ENCODE data around the gene DCTPP1.
A peak's percentile ranks its signal among the peaks of the same experiment; 100 is the strongest.
"Not testable (repeated sequence)": the region's sequence is repeated elsewhere in the genome, so short reads cannot be mapped to it uniquely, and the experiment has no call there.

DCTPP1 gene

GRCh38 chr16:30429678-30430427, at the start of gene DCTPP1:
DCTPP1 (minus strand) TSS chr16:30430030; CDS start chr16:30429980, 50 bp downstream.
- DNase-seq: peak; percentile 95

GRCh38 chr16:30478766-30479478, 49.1 kb upstream of the DCTPP1 start:
- no peak for DNase-seq

DNA sequence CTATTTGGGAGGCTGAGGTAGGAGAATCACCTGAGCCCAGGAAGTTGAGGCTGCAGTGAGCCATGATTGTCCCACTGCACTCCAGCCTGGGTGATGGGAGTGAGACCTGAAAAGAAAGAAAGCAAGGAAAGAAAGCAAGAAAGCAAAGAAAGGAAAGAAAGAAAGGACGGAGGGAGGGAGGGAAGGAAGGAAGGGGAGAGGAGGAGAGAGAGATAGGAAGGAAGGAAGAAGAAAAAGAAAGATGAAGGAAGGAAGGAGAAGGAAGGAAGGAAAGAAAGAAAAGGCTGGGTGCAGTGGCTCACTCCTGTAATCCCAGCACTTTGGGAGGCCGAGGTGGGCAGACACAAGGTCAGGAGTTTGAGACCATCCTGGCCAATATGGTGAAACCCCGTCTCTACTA, 47.9 kb upstream of the DCTPP1 start:
- not testable (repeated sequence) for DNase-seq

DNA sequence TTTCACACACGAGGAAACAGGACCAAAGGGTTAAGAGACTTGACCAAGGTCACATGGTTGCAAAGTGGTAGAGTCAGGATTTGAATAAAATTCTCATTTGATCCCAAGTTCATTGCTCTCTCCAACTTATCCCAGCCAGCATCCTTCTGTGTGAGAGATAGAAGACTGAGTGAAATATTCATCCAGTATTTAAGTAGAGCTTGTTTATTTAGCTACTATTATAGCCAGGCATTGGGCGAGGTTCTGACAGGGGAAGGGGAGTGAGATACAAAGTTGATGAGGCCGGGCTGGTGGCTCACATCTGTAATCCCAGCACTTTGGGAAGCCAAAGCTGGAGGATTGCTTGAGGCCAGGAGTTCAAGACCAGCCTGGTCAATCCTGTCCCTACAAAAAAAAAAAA, 47.2 kb upstream of the DCTPP1 start:
- no peak for DNase-seq

GRCh38 chr16:30474684-30475083, 44.9 kb upstream of the DCTPP1 start:
- no peak for DNase-seq

DNA sequence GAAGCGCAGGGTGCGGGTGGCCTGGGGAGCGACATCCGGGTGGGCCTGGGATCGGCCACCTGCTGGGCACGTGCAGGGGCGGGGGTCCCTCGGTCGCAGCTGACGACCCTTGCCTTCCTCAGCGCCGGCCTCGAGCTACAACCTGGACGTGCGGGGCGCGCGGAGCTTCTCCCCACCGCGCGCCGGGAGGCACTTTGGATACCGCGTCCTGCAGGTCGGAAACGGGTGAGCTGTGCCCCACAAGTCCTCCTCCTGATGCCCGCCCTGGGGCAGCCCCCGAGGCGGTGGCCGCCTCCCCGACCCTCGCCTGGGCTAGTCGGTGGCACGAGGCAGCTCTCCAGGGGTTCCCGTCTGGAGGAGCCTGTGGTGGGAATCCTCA, 44.2 kb upstream of the DCTPP1 start:
- DNase-seq: no peak

DNA sequence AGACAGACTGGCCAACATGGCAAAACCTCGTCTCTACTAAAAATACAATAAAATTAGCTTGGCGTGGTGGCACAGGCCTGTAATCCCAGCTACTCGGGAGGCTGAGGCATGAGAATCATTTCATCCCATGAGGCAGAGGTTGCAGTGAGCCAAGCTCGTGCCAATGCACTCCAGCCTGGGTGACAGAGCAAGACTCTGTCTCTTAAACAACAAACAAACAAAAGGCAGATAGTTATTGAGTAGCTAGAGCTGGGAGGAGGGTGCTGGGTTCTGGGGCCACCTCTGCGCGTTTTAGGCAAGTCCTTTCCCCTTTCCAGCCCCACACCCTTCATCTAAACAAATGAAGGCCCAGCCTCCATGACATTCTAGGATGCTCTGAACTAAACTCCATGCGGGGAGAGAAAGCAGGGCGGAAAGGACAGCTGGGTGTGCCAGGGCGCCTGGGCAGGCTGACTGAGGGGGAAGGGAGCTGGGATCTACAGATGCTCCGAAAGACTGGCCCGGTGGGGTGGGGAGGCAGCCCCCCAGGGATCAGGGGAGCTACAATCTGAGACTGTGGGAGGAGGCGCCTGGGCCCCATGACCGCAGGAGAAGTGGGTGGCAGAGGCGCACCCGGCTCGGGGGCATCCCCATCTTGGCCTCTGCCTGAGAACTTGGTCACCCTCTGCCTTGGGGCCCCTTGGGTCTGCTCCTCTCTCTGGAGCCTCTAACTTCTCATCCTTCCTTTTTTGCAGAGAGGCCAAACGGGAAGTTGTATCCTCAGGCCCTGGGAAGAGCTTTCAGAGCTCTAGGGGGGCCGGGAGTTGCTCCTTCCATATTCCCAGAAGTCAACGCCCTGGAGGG, 43.6 kb upstream of the DCTPP1 start:
- DNase-seq: no peak

GRCh38 chr16:30472328-30472942, 42.6 kb upstream of the DCTPP1 start, which contains the start of gene ITGAL:
ITGAL (plus strand) TSS chr16:30472742; CDS start chr16:30472838, 96 bp downstream.
- DNase-seq: no peak

DNA sequence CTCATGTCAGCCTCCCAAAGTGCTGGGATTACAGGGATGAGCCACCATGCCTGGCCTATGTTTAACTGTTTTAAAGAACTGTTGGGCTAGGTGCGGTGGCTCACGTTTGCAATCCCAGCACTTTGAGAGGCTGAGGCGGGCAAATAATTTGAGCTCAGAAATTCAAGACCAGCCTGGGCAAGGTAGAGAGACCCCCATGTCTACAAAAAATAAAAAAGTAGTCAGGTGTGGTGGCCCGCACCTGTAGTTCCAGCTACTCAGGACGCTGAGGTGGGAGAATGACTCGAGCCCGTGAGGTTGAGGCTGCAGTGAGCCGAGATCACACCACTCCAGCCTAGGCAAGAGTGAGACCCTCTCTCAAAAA, 40.8 kb upstream of the DCTPP1 start:
- DNase-seq: no peak

DNA sequence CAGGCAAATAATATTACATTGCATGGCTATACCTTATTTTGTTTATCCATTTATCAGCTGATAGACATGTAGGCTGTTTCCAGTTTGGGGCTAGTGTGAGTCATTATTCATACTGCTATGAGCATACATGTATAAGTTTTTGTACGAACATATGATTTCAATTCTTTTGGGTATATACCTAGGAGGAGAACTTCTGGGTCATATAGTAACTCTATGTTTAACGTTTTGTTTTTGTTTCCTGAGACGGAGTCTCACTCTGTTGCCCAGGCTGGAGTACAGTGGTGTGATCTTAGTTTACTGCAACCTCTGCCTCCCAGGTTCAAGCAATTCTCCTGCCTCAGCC, 40.3 kb upstream of the DCTPP1 start:
- no peak for DNase-seq

DNA sequence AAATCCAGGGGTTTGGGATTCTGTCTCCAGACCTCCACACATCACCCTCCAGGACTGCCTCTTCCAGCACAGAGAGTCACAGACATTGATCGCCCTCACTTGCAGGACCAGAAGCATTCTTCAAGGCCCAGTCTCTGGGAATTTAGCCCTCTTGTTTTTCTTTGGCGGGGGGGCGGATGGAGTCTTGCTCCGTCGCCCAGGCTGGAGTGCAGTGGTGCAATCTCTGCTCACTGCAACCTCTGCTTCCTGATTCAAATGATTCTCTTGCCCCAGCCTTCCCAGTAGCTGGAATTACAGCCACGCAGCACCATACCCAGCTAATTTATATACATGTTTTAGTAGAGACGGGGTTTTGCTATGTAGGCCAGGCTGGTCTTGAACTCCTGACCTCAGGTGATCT, 34.2 kb upstream of the DCTPP1 start:
- DNase-seq: no peak

GRCh38 chr16:30461426-30461825, 31.6 kb upstream of the DCTPP1 start:
- not testable (repeated sequence) for DNase-seq

DNA sequence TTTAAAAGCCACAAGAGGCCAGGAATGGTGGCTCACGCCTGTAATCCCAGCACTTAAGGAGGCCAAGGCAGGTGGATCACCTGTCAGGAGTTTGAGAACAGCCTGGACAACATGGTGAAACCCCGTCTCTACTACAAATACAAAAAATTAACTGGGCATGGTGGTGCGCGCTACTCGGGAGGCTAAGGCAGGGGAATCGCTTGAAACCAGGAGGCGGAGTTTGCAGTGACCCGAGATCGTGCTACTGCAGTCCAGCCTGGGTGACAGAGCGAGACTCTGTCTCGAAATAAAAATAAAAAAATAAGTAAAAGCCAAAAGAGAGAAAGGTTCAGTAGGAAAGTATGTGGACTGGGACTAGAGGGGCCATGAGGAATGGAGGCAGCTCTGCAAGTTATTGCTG, 29.6 kb upstream of the DCTPP1 start:
- DNase-seq: no peak

- no peak for DNase-seq
Measured at GRCh38 chr16:30458561-30459394, 28.9 kb upstream of the DCTPP1 start.

GRCh38 chr16:30457743-30458560, 28.1 kb upstream of the DCTPP1 start:
- DNase-seq: no peak

DNA sequence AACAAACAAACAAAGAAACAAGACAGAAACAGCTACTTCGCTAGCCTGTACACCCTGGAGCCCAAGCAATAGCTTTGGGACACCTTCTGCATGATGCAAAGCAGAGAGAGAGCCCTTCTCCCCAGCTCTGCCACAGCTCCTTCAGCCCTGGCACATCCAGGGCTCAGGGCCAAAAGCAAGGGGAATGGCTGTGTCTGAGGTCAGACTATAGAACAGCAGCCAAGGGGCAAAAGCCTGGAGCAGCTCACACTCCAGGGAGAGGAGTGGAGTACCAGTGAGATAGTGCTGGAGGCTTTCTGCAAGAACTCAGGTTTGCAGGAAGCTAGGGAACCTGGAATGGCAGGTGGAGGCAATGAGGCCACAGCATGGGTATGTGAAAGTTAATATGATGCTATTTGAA, 27.4 kb upstream of the DCTPP1 start:
- no peak for DNase-seq

DNA sequence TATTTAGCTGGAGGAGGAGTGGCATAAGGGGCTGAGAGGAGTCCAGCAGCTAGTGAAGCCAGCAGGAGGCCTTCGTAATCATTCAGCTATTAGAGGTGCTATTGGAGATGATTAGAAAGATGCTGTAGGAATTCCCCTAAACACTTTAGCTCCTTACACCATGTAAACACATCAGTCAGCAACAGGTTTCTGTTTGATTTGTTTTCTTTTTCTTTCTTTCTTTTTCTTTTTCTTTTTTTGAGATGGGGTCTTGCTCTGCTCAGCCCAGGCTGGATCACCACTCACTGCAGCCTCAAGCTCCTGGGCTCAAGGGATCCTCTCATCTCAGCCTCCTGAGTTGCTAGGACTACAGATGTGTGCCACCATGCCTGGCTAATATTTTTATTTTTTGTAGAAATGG, 26.5 kb upstream of the DCTPP1 start:
- no peak for DNase-seq

DNA sequence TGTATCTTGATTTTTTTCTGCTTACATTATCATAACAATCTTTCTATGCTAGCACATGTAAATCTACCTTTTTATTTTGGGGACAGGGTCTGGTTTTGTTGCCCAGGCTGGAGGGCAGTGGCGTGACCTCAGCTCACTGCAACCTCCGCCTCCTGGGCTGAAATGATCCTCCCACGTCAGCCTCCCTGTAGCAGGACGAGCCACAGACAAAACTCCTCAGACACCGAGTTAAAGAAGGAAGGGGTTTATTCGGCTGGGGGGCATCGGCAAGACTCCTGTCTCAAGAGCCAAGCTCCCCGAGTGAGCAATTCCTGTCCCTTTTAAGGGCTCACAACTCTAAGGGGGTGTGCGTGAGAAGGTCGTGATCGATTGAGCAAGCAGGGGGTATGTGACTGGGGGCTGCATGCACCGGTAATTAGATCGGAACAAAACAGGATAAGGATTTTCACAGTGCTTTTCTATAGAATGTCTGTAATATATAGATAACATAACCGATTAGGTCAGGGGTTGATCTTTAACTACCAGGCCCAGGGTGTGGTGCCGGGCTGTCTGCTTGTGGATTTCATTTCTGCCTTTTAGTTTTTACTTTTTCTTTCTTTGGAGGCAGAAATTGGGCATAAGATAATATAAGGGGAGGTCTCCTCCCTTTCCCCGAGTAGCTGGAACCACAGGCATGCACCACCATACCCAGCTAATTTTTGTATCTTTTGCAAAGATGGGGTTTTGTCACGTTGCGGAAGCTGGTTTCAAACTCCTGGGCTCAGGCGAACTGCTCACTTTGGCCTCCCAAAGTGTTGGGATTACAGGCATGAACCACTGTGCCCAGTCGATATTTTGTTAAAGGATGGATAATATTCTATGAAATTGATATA, 23.1 kb upstream of the DCTPP1 start:
- DNase-seq: not testable (repeated sequence)

- no peak for DNase-seq
Measured at GRCh38 chr16:30449116-30449435, 19.2 kb upstream of the DCTPP1 start.

DNA sequence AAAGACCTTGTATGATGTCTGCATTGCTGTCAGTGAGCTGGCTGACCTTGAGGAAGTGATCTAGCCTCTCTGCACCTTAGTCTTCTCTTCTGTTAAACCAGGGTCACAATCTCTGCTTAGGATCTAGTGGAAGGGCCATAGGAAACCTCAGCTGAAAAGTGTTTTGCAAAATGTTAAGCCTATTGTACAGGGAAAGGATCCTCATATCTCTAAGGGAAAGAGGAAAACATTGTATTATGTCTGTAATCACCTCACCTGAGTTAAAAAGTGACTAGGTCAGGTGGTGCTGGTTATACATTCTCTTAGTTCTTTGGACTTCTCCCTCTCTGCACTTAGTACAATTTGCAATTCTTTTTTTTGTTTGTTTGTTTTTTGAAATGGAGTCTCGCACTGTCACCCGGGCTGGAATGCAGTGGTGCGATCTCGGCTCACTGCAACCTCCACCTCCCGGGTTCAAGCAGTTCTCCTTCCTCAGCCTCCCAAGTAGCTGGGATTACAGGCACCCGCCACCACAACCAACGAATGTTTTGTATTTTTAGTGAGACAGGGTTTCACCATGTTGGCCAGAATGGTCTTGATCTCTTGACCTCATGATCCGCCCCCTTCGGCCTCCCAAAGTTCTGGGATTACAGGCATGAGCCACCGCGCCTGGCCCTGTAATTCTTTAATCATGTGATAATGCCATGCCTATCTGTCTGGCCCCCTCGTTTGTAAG, 17.8 kb upstream of the DCTPP1 start:
- DNase-seq: no peak

Data from amniotic stem cell (primary cell).